Stimulated activated naive B cell treated with anti-CD40 and anti-IgM and Interleukin-4, amounts not matched to agents 10 μg/mL and 1 μg/mL and 100 μg/mL, for 72 hours (primary cell): ENCODE measurements around the gene COL27A1.

Experiments used
- ATAC-seq, 2 donors: fragments of 150-1000 bp; cut with Tn5 transposase; replicated peaks; 2 replicates each; pipeline ENCODE4 v1.10.0; 2021; ENCODE audit warnings: moderate library complexity in 1 of 2
- DNase-seq: peaks from one replicate; pipeline ENCODE4 v3.0.0; 2021
- H3K27ac Mint-ChIP-seq: one replicate; pipeline ENCODE4 v1.8.0; 2022; ENCODE audit warnings: mild to moderate bottlenecking, mixed read lengths
- H3K27me3 Mint-ChIP-seq, 2 donors: one replicate each; pipeline ENCODE4 v1.8.0; 2022; ENCODE audit warnings: mixed read lengths in 2 of 2
- H3K36me3 Mint-ChIP-seq, 2 donors: one replicate each; pipeline ENCODE4 v1.8.0; 2022; ENCODE audit warnings: mixed read lengths in 2 of 2, mild to moderate bottlenecking in 1 of 2
- H3K4me1 Mint-ChIP-seq, 2 donors: one replicate each; pipeline ENCODE4 v1.8.0; 2022; ENCODE audit warnings: mixed read lengths in 2 of 2, mild to moderate bottlenecking in 1 of 2
- H3K4me3 Mint-ChIP-seq, 2 donors: one replicate each; pipeline ENCODE4 v1.8.0; 2022; ENCODE audit warnings: mild to moderate bottlenecking in 2 of 2, mixed read lengths in 2 of 2, moderate library complexity in 1 of 2
- H3K9me3 Mint-ChIP-seq, 2 donors: one replicate each; pipeline ENCODE4 v1.8.0; 2022; ENCODE audit warnings: mixed read lengths in 2 of 2, mild to moderate bottlenecking in 1 of 2

COL27A1 gene

GRCh38 chr9:114174876-114175771, 19.8 kb downstream of the COL27A1 start:
- DNase-seq (no peak), ATAC-seq (no peak)
- Mint-ChIP-seq H3K4me1 (no peaks in the 10 kb centered on the region), H3K27ac (no peak overlapping the region), H3K9me3 (no peaks in the 10 kb centered on the region), H3K36me3 (no peaks in the 10 kb centered on the region), H3K4me3 (no peak overlapping the region), H3K27me3 (peaks cover 8 to 11% of the 10 kb centered on the region in 2 donors)

GRCh38 chr9:114176624-114177291, 21.4 kb downstream of the COL27A1 start:
- peaks cover 11 to 18% of the 10 kb centered on the region in 2 donors for H3K27me3 Mint-ChIP-seq
- H3K4me1 Mint-ChIP-seq, result no peaks in the 10 kb centered on the region
- no peak for DNase-seq
- no peak for ATAC-seq
- H3K4me3 Mint-ChIP-seq, result no peak overlapping the region
- no peak overlapping the region for H3K27ac Mint-ChIP-seq
- no peaks in the 10 kb centered on the region for H3K9me3 Mint-ChIP-seq
- no peaks in the 10 kb centered on the region for H3K36me3 Mint-ChIP-seq

- Mint-ChIP-seq H3K4me3 (no peak overlapping the region), H3K27ac (no peak overlapping the region), H3K9me3 (no peaks in the 10 kb centered on the region), H3K27me3 (peaks cover 11 to 18% of the 10 kb centered on the region in 2 donors), H3K4me1 (no peaks in the 10 kb centered on the region), H3K36me3 (no peaks in the 10 kb centered on the region)
- DNase-seq (no peak), ATAC-seq (no peak)
Observed at GRCh38 chr9:114177423-114178064, 22.2 kb downstream of the COL27A1 start.

- Mint-ChIP-seq H3K27me3 (peaks cover 13 to 18% of the 10 kb centered on the region in 2 donors), H3K27ac (no peak overlapping the region), H3K36me3 (no peaks in the 10 kb centered on the region), H3K4me3 (no peak overlapping the region), H3K4me1 (no peaks in the 10 kb centered on the region), H3K9me3 (no peaks in the 10 kb centered on the region)
- ATAC-seq, result no peak
- DNase-seq, result no peak
Observed at GRCh38 chr9:114178076-114178475, 22.7 kb downstream of the COL27A1 start.

- DNase-seq (no peak), ATAC-seq (no peak)
- no peak overlapping the region for H3K27ac Mint-ChIP-seq
- H3K27me3 Mint-ChIP-seq, result peaks cover 12 to 16% of the 10 kb centered on the region in 2 donors
- H3K36me3 Mint-ChIP-seq, result no peaks in the 10 kb centered on the region
- H3K4me1 Mint-ChIP-seq, result no peaks in the 10 kb centered on the region
- no peaks in the 10 kb centered on the region for H3K9me3 Mint-ChIP-seq
- no peak overlapping the region for H3K4me3 Mint-ChIP-seq
Observed at GRCh38 chr9:114178756-114179450, 23.6 kb downstream of the COL27A1 start.

- H3K4me1 Mint-ChIP-seq, result no peaks in the 10 kb centered on the region
- H3K27me3 Mint-ChIP-seq, result peaks cover 12 to 16% of the 10 kb centered on the region in 2 donors
- H3K27ac Mint-ChIP-seq, result no peak overlapping the region
- no peaks in the 10 kb centered on the region for H3K36me3 Mint-ChIP-seq
- DNase-seq, result no peak
- no peak for ATAC-seq
- no peaks in the 10 kb centered on the region for H3K9me3 Mint-ChIP-seq
- H3K4me3 Mint-ChIP-seq, result no peak overlapping the region
Observed at GRCh38 chr9:114179516-114179915, 24.2 kb downstream of the COL27A1 start.

- ATAC-seq (no peak), DNase-seq (no peak)
- peaks cover 12 to 16% of the 10 kb centered on the region in 2 donors for H3K27me3 Mint-ChIP-seq
- H3K9me3 Mint-ChIP-seq, result no peaks in the 10 kb centered on the region
- H3K4me3 Mint-ChIP-seq, result no peak overlapping the region
- H3K4me1 Mint-ChIP-seq, result no peaks in the 10 kb centered on the region
- H3K27ac Mint-ChIP-seq, result no peak overlapping the region
- no peaks in the 10 kb centered on the region for H3K36me3 Mint-ChIP-seq
Observed at GRCh38 chr9:114180696-114181606, 25.6 kb downstream of the COL27A1 start.

- no peaks in the 10 kb centered on the region for H3K36me3 Mint-ChIP-seq
- ATAC-seq, result no peak
- H3K4me3 Mint-ChIP-seq, result no peak overlapping the region
- H3K4me1 Mint-ChIP-seq, result no peaks in the 10 kb centered on the region
- peaks cover 12 to 13% of the 10 kb centered on the region in 2 donors for H3K27me3 Mint-ChIP-seq
- H3K27ac Mint-ChIP-seq, result no peak overlapping the region
- no peaks in the 10 kb centered on the region for H3K9me3 Mint-ChIP-seq
- DNase-seq, result no peak
Observed at GRCh38 chr9:114181607-114182409, 26.5 kb downstream of the COL27A1 start.

GRCh38 chr9:114183006-114183405, 27.7 kb downstream of the COL27A1 start:
- no peaks in the 10 kb centered on the region for H3K36me3 Mint-ChIP-seq

GRCh38 chr9:114184071-114184470, 28.7 kb downstream of the COL27A1 start:
- no peaks in the 10 kb centered on the region for H3K4me1 Mint-ChIP-seq
- H3K27ac Mint-ChIP-seq, result no peak overlapping the region
- no peak for ATAC-seq
- H3K36me3 Mint-ChIP-seq, result no peaks in the 10 kb centered on the region
- peaks cover 6 to 7% of the 10 kb centered on the region in 2 donors for H3K27me3 Mint-ChIP-seq
- H3K4me3 Mint-ChIP-seq, result no peak overlapping the region
- H3K9me3 Mint-ChIP-seq, result peaks cover 0 to 4% of the 10 kb centered on the region in 2 donors
- no peak for DNase-seq

More at GRCh38 chr9:114183006-114183405, 27.7 kb downstream of the COL27A1 start:
- H3K4me1 Mint-ChIP-seq, result no peaks in the 10 kb centered on the region
- no peak overlapping the region for H3K4me3 Mint-ChIP-seq
- no peaks in the 10 kb centered on the region for H3K9me3 Mint-ChIP-seq
- DNase-seq (no peak), ATAC-seq (no peak)
- H3K27me3 Mint-ChIP-seq, result peaks cover 6 to 7% of the 10 kb centered on the region in 2 donors
- H3K27ac Mint-ChIP-seq, result no peak overlapping the region

GRCh38 chr9:114184866-114185265, 29.5 kb downstream of the COL27A1 start:
- no peaks in the 10 kb centered on the region for H3K36me3 Mint-ChIP-seq
- peaks cover 0 to 5% of the 10 kb centered on the region in 2 donors for H3K9me3 Mint-ChIP-seq
- DNase-seq, result no peak
- H3K27me3 Mint-ChIP-seq, result peaks cover 6 to 7% of the 10 kb centered on the region in 2 donors
- no peak for ATAC-seq
- no peak overlapping the region for H3K4me3 Mint-ChIP-seq
- no peaks in the 10 kb centered on the region for H3K4me1 Mint-ChIP-seq
- H3K27ac Mint-ChIP-seq, result no peak overlapping the region

- Mint-ChIP-seq H3K27ac (no peak overlapping the region), H3K4me3 (no peak overlapping the region)
Observed at GRCh38 chr9:114185570-114186490, 30.5 kb downstream of the COL27A1 start.

More at GRCh38 chr9:114185570-114186490, 30.5 kb downstream of the COL27A1 start:
- Mint-ChIP-seq H3K4me1 (no peaks in the 10 kb centered on the region), H3K9me3 (peaks cover 5 to 9% of the 10 kb centered on the region in 2 donors), H3K36me3 (peaks cover 3 to 4% of the 10 kb centered on the region in 2 donors), H3K27me3 (peaks cover 5 to 7% of the 10 kb centered on the region in 2 donors)
- DNase-seq, result no peak
- no peak for ATAC-seq
